Lower leg skin (tissue), 4 donors: ENCODE measurements around the gene NLRP5. TPM values are rescaled to one million over a fixed set of nuclear protein-coding genes. Genes with fewer than 3 reads are reported as not detected.
"Not testable (repeated sequence)": the region's sequence is repeated elsewhere in the genome, so short reads cannot be mapped to it uniquely, and the experiment has no call there.

Source experiments
- DNase-seq, 2 donors: peaks; one replicate each; pipeline ENCODE4 v3.0.0-alpha.2; 2019; ENCODE audit warnings: low spot score in 2 of 2
- H3K4me3 ChIP-seq: fragments of 200-600 bp; sonication (generic); 2 replicates; pipeline ENCODE4 v1.5.1; 2017; ENCODE audit warnings: mild to moderate bottlenecking, low read depth; ENCODE audit not compliant: poor library complexity, severe bottlenecking
- CTCF ChIP-seq, 3 donors: fragments of 450-650 bp; IDR thresholded peaks; one replicate each; pipeline ENCODE4 v1.5.1; 2016; ENCODE audit warnings: antibody characterized with exemption in 3 of 3, mild to moderate bottlenecking in 3 of 3, moderate library complexity in 2 of 3
- POLR2A ChIP-seq, 2 donors: fragments of 450-650 bp; IDR thresholded peaks; one replicate each; pipeline ENCODE4 v1.6.1; 2016 to 2017; ENCODE audit warnings: antibody characterized with exemption in 2 of 2, mild to moderate bottlenecking in 1 of 2, moderate library complexity in 1 of 2
- WGBS, 2 donors: methylation state at CpG; one replicate each; pipeline ENCODE4 v1.1.5; 2018; 5-methylcytosine and 5-hydroxymethylcytosine counted together
- intact Hi-C: fragments of 100-400 bp; cut with DNase I; formaldehyde crosslinking; loops from one replicate; pipeline ENCODE4 v1.15.0; 2023; ENCODE audit warnings: low total_unique reads
- total RNA-seq, 4 donors: library from RNA; depleted of rRNA; stranded (reverse); fragments of >200 nt; gene quantifications; one replicate each; pipeline ENCODE4 v1.1.0, GENCODE V29; 2016

NLRP5 gene
- total RNA-seq, 4 donors from 2014 or later = not detected

GRCh38 chr19:56091751-56092546 lies 105.4 kb downstream of the NLRP5 start:
- TF ChIP-seq CTCF (IDR thresholded peaks at IDR 0.05) (no peak), POLR2A (IDR thresholded peaks at IDR 0.05) (no peak)
- 66 to 79% methylated on average over 38 of the region's 38 CpGs for WGBS, 2 donors

GRCh38 chr19:56092685-56093631 lies 106.4 kb downstream of the NLRP5 start:
- H3K4me3 ChIP-seq = no peak overlapping the region
- 96 to 98% methylated on average over 32 of the region's 32 CpGs for WGBS, 2 donors
- no peak for DNase-seq
- intact Hi-C loops = no loop called here
- no peak for TF ChIP-seq CTCF (IDR thresholded peaks at IDR 0.05)
- no peak for TF ChIP-seq POLR2A (IDR thresholded peaks at IDR 0.05)

More at GRCh38 chr19:56091751-56092546, 105.4 kb downstream of the NLRP5 start:
- intact Hi-C loops = no loop called here
- H3K4me3 ChIP-seq = no peak overlapping the region
- DNase-seq = no peak

GRCh38 chr19:56094449-56094848 lies 107.9 kb downstream of the NLRP5 start:
- 93 to 96% methylated on average over 8 to 9 of the region's 9 CpGs for WGBS, 2 donors
- intact Hi-C loops = no loop called here
- H3K4me3 ChIP-seq = no peak overlapping the region
- TF ChIP-seq POLR2A (IDR thresholded peaks at IDR 0.05) = no peak
- DNase-seq = no peak

GRCh38 chr19:56096665-56097064 lies 110.1 kb downstream of the NLRP5 start:
- intact Hi-C loops = no loop called here
- H3K4me3 ChIP-seq = no peak overlapping the region
- TF ChIP-seq POLR2A (IDR thresholded peaks at IDR 0.05) = no peak
- TF ChIP-seq CTCF (IDR thresholded peaks at IDR 0.05) = no peak
- WGBS, 2 donors = 87% methylated on average over 13 of the region's 13 CpGs
- no peak for DNase-seq

- TF ChIP-seq CTCF (IDR thresholded peaks at IDR 0.05) = no peak
- no peak for TF ChIP-seq POLR2A (IDR thresholded peaks at IDR 0.05)
- no peak for DNase-seq
- intact Hi-C loops = no loop called here
- 73% methylated on average over 23 of the region's 23 CpGs for WGBS, 2 donors
- H3K4me3 ChIP-seq = no peak overlapping the region
Measured at GRCh38 chr19:56097306-56097705, 110.7 kb downstream of the NLRP5 start.

GRCh38 chr19:56097776-56098175 lies 111.2 kb downstream of the NLRP5 start:
- no peak overlapping the region for H3K4me3 ChIP-seq
- no peak for DNase-seq
- TF ChIP-seq POLR2A (IDR thresholded peaks at IDR 0.05) = no peak
- TF ChIP-seq CTCF (IDR thresholded peaks at IDR 0.05) = no peak
- intact Hi-C loops = no loop called here
- 91 to 93% methylated on average over 2 to 7 of the region's 7 CpGs for WGBS, 2 donors

GRCh38 chr19:56098237-56098636 lies 111.7 kb downstream of the NLRP5 start:
- DNase-seq, intact Hi-C loops, H3K4me3 ChIP-seq: not testable (repeated sequence)
- WGBS, 2 donors = 95 to 97% methylated on average over 11 to 21 of the region's 21 CpGs
